ENCODE data around the gene KRTAP10-11. TPM values are rescaled to one million over a fixed set of nuclear protein-coding genes. Genes with fewer than 3 reads are reported as not detected.

The KRTAP10-11 gene
- total and polyA plus RNA-seq, 4 donors: not detected

DNA sequence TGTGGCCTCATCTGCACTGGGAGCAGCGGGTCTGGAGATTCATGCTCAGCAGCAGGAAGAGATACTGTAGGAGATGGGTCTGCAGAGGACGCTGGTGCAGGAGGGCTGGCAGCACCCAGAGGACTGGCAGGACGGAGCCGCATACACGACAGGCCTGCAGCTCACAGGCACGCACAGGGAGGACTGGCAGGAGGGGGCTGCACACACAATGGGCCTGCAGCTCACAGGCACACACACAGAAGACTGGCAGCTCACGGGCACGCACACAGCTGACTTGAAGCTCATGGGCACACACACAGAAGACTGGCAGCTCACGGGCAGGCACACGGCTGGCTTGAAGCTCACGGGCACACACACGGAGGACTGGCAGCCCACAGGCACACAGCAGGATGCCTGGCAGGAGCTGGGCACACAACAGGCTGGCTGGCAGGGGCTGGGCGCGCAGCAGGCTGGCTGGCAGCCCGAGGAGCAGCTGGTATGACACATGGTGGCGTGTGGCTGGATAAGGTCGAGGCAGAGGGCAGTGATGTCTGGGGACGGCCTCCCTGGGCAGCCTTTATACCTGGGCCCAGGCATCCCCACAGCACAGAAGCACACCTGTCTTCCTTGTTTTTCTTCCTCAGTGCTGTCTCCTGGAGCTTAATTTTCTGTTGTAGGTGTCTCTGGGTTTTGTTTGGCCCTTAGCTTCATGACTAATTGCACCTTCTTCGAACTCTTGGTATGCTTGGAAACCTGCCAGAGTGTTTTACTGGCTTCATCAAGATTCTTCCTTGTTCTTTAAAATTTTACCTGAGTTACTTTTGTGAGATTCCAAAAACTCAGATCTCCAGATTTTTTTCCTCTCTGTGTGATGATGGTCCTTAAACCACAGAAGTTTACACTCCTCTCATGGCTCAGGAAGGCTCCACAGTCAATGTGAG is 20.4 kb downstream of the KRTAP10-11 start, which contains the start of gene KRTAP12-2:
TSS of gene KRTAP12-2 (minus strand) at position 527 of the 920 bp plus-strand sequence. CDS start at position 486, 41 bp downstream.
- TF ChIP-seq EGR1 (IDR thresholded peaks at IDR 0.05; ENCODE audit: low read depth in 2 of 2) (no peak), NR2F2 (IDR thresholded peaks at IDR 0.05) (no peak), JUND (IDR thresholded peaks at IDR 0.05) (no peak), GABPA (IDR thresholded peaks at IDR 0.05 in 1 of 2, conservative IDR thresholded peaks at IDR 0.05 in 1 of 2) (no peak), RXRA (IDR thresholded peaks at IDR 0.05) (no peak)
- TF ChIP-seq, protein P1, sequence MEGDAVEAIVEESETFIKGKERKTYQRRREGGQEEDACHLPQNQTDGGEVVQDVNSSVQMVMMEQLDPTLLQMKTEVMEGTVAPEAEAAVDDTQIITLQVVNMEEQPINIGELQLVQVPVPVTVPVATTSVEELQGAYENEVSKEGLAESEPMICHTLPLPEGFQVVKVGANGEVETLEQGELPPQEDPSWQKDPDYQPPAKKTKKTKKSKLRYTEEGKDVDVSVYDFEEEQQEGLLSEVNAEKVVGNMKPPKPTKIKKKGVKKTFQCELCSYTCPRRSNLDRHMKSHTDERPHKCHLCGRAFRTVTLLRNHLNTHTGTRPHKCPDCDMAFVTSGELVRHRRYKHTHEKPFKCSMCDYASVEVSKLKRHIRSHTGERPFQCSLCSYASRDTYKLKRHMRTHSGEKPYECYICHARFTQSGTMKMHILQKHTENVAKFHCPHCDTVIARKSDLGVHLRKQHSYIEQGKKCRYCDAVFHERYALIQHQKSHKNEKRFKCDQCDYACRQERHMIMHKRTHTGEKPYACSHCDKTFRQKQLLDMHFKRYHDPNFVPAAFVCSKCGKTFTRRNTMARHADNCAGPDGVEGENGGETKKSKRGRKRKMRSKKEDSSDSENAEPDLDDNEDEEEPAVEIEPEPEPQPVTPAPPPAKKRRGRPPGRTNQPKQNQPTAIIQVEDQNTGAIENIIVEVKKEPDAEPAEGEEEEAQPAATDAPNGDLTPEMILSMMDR (IDR thresholded peaks at IDR 0.05; ENCODE audit: low read depth, low read length, missing input control): no peak
- TF ChIP-seq, protein P2, sequence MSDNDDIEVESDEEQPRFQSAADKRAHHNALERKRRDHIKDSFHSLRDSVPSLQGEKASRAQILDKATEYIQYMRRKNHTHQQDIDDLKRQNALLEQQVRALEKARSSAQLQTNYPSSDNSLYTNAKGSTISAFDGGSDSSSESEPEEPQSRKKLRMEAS (IDR thresholded peaks at IDR 0.05): no peak
- Histone ChIP-seq H3K9me3 (ENCODE audit: control insufficient read depth in 4 of 4, low read length in 3 of 4) (no peaks in the 10 kb centered on the region), H3K27ac (ENCODE audit: low read depth in 1 of 2, low read length in 2 of 2) (no peak within 1 kb of the TSS), H3K9ac (ENCODE audit: low read depth in 1 of 2, low read length in 2 of 2) (no peak within 1 kb of the TSS), H3K4me1 (ENCODE audit: control insufficient read depth in 4 of 4, insufficient read depth in 4 of 4, low read length in 3 of 4) (no peaks in the 10 kb centered on the region), H3K36me3 (ENCODE audit: control insufficient read depth in 4 of 4, insufficient read depth in 3 of 4, low read depth in 1 of 4, low read length in 3 of 4) (no peaks in the 10 kb centered on the region), H3K4me3 (ENCODE audit: low read depth in 1 of 3, low read length in 3 of 3) (no peak within 1 kb of the TSS), H3K27me3 (ENCODE audit: control insufficient read depth in 4 of 4, insufficient read depth in 4 of 4, low read length in 3 of 4) (peaks cover 0 to 4% (median 0%) of the 10 kb centered on the region in 4 donors)
- 71% methylated on average over 19 of the region's 19 CpGs for WGBS
- no peak for DNase-seq (ENCODE audit: low spot score)

DNA sequence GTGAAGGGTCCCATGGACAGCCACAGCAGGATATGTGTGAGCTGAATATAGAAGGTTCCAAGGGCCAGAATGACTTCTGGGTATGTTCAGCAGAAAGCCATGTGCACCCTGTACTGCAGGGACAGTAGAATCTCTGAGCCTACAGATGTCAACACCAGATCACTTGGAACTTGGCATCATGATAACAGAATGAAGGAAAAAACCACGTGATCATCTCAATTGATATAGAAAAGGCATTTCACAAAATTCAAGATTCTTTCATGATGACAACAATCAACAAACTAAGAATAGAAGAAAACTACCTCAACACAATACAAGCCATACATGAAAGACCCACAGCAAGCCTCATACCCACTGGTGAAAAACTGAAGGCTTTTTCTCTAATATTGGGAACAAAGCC is 21.4 kb downstream of the KRTAP10-11 start:
- no peak overlapping the region for H3K27ac ChIP-seq (ENCODE audit: low read depth in 1 of 2, low read length in 2 of 2)
- 61% methylated on average over 1 of the region's 1 CpG for WGBS
- H3K9me3 ChIP-seq (ENCODE audit: control insufficient read depth in 4 of 4, low read length in 3 of 4): peaks cover 0 to 1% (median 1%) of the 10 kb centered on the region in 4 donors
- no peaks in the 10 kb centered on the region for H3K4me1 ChIP-seq (ENCODE audit: control insufficient read depth in 4 of 4, insufficient read depth in 4 of 4, low read length in 3 of 4)
- DNase-seq (ENCODE audit: low spot score): no peak
- H3K27me3 ChIP-seq (ENCODE audit: control insufficient read depth in 4 of 4, insufficient read depth in 4 of 4, low read length in 3 of 4): peaks cover 0 to 4% (median 0%) of the 10 kb centered on the region in 4 donors
- H3K9ac ChIP-seq (ENCODE audit: low read depth in 1 of 2, low read length in 2 of 2): no peak overlapping the region
- H3K36me3 ChIP-seq (ENCODE audit: control insufficient read depth in 4 of 4, insufficient read depth in 3 of 4, low read depth in 1 of 4, low read length in 3 of 4): no peaks in the 10 kb centered on the region
- TF ChIP-seq SP1 (IDR thresholded peaks at IDR 0.05) (no peak), HNF4A (conservative IDR thresholded peaks at IDR 0.05) (no peak), FOXA2 (IDR thresholded peaks at IDR 0.05) (no peak), RXRA (IDR thresholded peaks at IDR 0.05) (no peak), GABPA (IDR thresholded peaks at IDR 0.05 in 1 of 2, conservative IDR thresholded peaks at IDR 0.05 in 1 of 2) (no peak), JUND (IDR thresholded peaks at IDR 0.05) (no peak)
- no peak overlapping the region for H3K4me3 ChIP-seq (ENCODE audit: low read depth in 1 of 3, low read length in 3 of 3)

DNA sequence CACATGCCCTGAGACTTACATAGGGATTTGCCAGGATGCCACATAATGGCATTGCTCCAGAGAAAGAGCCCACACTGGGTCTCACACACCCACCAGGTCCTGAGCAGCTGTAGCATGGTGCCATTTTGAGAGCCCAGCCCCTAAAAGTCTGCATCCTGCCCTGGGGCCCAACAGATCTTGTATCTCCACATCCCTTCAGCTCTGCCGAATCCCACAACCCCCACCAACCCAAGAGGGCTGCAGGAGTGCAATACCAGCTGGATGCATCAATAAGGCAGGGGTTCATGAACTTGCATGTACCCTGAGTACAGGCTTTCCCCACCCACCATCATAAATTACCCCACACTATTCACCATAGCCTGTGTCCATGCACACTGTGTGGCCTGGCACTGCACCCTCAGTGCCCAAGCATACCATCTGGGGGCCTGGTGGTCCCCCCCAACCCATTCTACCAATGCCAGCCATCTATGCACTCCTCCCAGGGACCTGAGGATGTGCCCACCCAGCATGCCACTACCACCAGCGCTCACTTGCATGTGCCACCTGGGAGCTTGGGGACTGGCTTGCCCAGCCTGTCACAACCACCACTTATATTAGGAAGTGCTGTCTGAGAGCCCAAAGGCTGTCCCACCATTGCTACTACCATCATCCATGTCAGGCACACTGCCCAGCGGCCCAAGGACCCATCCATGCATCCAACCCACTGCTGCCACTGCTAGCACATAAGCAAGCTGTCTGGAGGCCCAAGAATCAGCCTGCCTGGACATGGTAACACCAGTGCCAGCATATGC is 24.6 kb downstream of the KRTAP10-11 start:
- Histone ChIP-seq H3K4me1 (ENCODE audit: control insufficient read depth in 4 of 4, insufficient read depth in 4 of 4, low read length in 3 of 4) (no peaks in the 10 kb centered on the region), H3K4me3 (ENCODE audit: low read depth in 1 of 3, low read length in 3 of 3) (no peak overlapping the region), H3K27me3 (ENCODE audit: control insufficient read depth in 4 of 4, insufficient read depth in 4 of 4, low read length in 3 of 4) (no peaks in the 10 kb centered on the region), H3K9me3 (ENCODE audit: control insufficient read depth in 4 of 4, low read length in 3 of 4) (peaks cover 0 to 8% (median 3%) of the 10 kb centered on the region in 4 donors), H3K36me3 (ENCODE audit: control insufficient read depth in 4 of 4, insufficient read depth in 3 of 4, low read depth in 1 of 4, low read length in 3 of 4) (no peaks in the 10 kb centered on the region), H3K9ac (ENCODE audit: low read depth in 1 of 2, low read length in 2 of 2) (no peak overlapping the region), H3K27ac (ENCODE audit: low read depth in 1 of 2, low read length in 2 of 2) (no peak overlapping the region)
- WGBS: 74% methylated on average over 3 of the region's 3 CpGs
- no peak for DNase-seq (ENCODE audit: low spot score)
- TF ChIP-seq NR2F2 (IDR thresholded peaks at IDR 0.05) (no peak), FOXA2 (IDR thresholded peaks at IDR 0.05) (no peak), GABPA (IDR thresholded peaks at IDR 0.05 in 1 of 2, conservative IDR thresholded peaks at IDR 0.05 in 1 of 2) (no peak), HNF4G (IDR thresholded peaks at IDR 0.05) (no peak), YY1 (IDR thresholded peaks at IDR 0.05) (no peak), RXRA (IDR thresholded peaks at IDR 0.05) (no peak), TAF1 (conservative IDR thresholded peaks at IDR 0.05) (no peak), EGR1 (IDR thresholded peaks at IDR 0.05; ENCODE audit: low read depth in 2 of 2) (no peak), RAD21 (IDR thresholded peaks at IDR 0.05) (no peak), SP1 (IDR thresholded peaks at IDR 0.05) (no peak)
- TF ChIP-seq, protein P2 (IDR thresholded peaks at IDR 0.05): no peak
- TF ChIP-seq, protein P3, sequence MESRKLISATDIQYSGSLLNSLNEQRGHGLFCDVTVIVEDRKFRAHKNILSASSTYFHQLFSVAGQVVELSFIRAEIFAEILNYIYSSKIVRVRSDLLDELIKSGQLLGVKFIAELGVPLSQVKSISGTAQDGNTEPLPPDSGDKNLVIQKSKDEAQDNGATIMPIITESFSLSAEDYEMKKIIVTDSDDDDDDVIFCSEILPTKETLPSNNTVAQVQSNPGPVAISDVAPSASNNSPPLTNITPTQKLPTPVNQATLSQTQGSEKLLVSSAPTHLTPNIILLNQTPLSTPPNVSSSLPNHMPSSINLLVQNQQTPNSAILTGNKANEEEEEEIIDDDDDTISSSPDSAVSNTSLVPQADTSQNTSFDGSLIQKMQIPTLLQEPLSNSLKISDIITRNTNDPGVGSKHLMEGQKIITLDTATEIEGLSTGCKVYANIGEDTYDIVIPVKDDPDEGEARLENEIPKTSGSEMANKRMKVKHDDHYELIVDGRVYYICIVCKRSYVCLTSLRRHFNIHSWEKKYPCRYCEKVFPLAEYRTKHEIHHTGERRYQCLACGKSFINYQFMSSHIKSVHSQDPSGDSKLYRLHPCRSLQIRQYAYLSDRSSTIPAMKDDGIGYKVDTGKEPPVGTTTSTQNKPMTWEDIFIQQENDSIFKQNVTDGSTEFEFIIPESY (IDR thresholded peaks at IDR 0.05): no peak
- TF ChIP-seq, protein P4, sequence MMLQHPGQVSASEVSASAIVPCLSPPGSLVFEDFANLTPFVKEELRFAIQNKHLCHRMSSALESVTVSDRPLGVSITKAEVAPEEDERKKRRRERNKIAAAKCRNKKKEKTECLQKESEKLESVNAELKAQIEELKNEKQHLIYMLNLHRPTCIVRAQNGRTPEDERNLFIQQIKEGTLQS (IDR thresholded peaks at IDR 0.05): no peak
- TF ChIP-seq, protein P1 (IDR thresholded peaks at IDR 0.05; ENCODE audit: low read depth, low read length, missing input control): no peak

Data from liver (tissue), 9 donors.